Suprapubic skin (tissue), 4 donors: ENCODE results near the gene HOMER1.

Experiments
- CTCF ChIP-seq, 2 donors: fragments of 200-600 bp in 1 of 2; fragments of 450-650 bp in 1 of 2; sonication (generic) in 1 of 2; IDR thresholded peaks; one replicate each; pipeline ENCODE4 v1.5.1; 2016 to 2019; ENCODE audit warnings: antibody characterized with exemption in 2 of 2, mild to moderate bottlenecking in 1 of 2, moderate library complexity in 1 of 2
- EP300 ChIP-seq: sonication (generic); formaldehyde crosslinking; IDR thresholded peaks from one replicate; pipeline ENCODE4 v1.6.1; 2017; ENCODE audit warnings: antibody characterized with exemption
- POLR2A ChIP-seq, 2 donors: fragments of 450-650 bp; IDR thresholded peaks; one replicate each; pipeline ENCODE4 v1.6.1; 2017; ENCODE audit warnings: antibody characterized with exemption in 2 of 2, mild to moderate bottlenecking in 2 of 2, moderate library complexity in 2 of 2
- POLR2AphosphoS5 ChIP-seq, 3 donors: sonication (generic); formaldehyde crosslinking; IDR thresholded peaks; one replicate each; pipeline ENCODE4 v1.6.1; 2017; ENCODE audit warnings: antibody characterized with exemption in 3 of 3

- TF ChIP-seq CTCF (IDR thresholded peaks at IDR 0.05) (no peak), POLR2A (IDR thresholded peaks at IDR 0.05) (no peak), POLR2AphosphoS5 (IDR thresholded peaks at IDR 0.05) (no peak), EP300 (no peak)
Measured at GRCh38 chr5:79487251-79487650, 26.7 kb downstream of the HOMER1 start.
